ENCODE measurements around the gene NHSL1.

NHSL1 gene

DNA sequence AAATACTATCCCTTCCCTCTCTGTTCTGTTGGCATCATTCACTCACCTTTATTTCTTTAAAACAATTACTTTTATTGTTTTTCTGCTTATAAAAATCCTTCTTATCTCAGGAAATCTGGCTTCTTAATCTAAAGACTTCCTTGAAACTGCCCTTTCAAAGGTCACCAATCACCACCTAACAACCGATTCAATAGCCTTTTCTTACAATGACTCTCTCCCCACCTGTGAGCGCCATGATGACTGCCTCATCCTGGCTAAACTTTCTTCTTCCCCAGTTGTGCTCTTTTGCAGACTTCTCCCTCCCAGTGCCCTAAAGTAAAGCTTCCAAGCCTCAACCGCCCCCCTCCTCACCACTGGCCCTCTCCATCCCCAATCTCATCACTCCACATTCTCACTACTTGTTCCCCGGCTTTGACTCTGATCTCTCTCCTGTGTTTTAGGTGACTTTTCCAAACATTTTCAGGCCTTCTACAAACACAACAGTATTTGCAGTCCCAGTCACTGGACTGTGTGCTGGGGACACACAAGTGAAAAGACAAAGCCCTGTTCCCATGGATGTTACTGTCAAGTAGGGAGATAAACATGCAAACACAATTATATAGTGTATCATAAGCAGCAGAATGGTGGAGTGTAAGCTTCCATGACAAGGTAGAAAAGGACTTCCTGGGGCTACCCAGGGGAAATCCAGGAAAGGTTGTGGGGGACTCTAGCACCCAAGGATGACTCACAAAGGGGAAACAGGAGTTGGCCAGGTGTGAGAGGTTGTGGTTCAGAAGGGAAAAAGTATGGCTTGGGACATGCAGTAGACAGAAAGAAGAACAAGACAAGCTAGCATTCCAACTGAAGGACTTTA, 12.8 kb downstream of the NHSL1 start:
- Histone ChIP-seq H3K36me3 (replicated peaks in 1 of 2; ENCODE audit: control insufficient read depth in 2 of 2, insufficient read depth in 2 of 2, low read length in 2 of 2) (peaks cover 3 to 65% of the 10 kb centered on the region in 2 donors), H4K8ac (ENCODE audit: low read depth, low read length) (no peak overlapping the region), H2BK12ac (ENCODE audit: low read length) (no peak overlapping the region), H4K91ac (ENCODE audit: low read depth, low read length, poor library complexity) (no peak overlapping the region), H2BK15ac (ENCODE audit: low read length) (no peak overlapping the region), H2BK5ac (ENCODE audit: low read length) (no peak overlapping the region), H3K27me3 (ENCODE audit: control insufficient read depth in 3 of 3, insufficient read depth in 3 of 3, low read depth in 1 of 3, low read length in 3 of 3) (no peaks in the 10 kb centered on the region), H2AK5ac (ENCODE audit: low read depth, low read length) (no peak overlapping the region), H3K23ac (ENCODE audit: low read depth, low read length, poor library complexity) (no peak overlapping the region), H2AFZ (ENCODE audit: low read length) (no peak overlapping the region), H3K4me2 (ENCODE audit: insufficient read depth, low read length, poor library complexity, severe bottlenecking) (no peak overlapping the region), H3K9me3 (replicated peaks in 1 of 2; ENCODE audit: control insufficient read depth in 2 of 2, insufficient read depth in 1 of 2, low read depth in 1 of 2, low read length in 2 of 2) (peaks cover 0 to 7% of the 10 kb centered on the region in 2 donors), H3K4me3 (ENCODE audit: low read length in 2 of 2) (no peak overlapping the region), H3K4me1 (ENCODE audit: control insufficient read depth in 2 of 2, insufficient read depth in 1 of 2, low read depth in 1 of 2, low read length in 2 of 2) (peaks cover 18 to 34% of the 10 kb centered on the region in 2 donors), H3K79me1 (ENCODE audit: low read depth, low read length) (no peaks in the 10 kb centered on the region), H2BK120ac (ENCODE audit: low read depth, low read length) (no peak overlapping the region), H3K27ac (replicated peaks; ENCODE audit: low read length) (peak overlapping the region; percentile 76), H3K9ac (ENCODE audit: low read depth, low read length, poor library complexity) (no peak overlapping the region), H3K4ac (ENCODE audit: low read length) (no peak overlapping the region), H3K18ac (ENCODE audit: low read length) (no peak overlapping the region), H3K14ac (ENCODE audit: low read length) (no peak overlapping the region)
- no CpG with 5 or more reads among the region's 4 CpGs for WGBS, 2 donors (ENCODE audit: extremely low coverage in 2 of 2, insufficient read length in 2 of 2, insufficient replicate concordance in 1 of 2)
- DNase-seq (ENCODE audit: low spot score) = no peak

DNA sequence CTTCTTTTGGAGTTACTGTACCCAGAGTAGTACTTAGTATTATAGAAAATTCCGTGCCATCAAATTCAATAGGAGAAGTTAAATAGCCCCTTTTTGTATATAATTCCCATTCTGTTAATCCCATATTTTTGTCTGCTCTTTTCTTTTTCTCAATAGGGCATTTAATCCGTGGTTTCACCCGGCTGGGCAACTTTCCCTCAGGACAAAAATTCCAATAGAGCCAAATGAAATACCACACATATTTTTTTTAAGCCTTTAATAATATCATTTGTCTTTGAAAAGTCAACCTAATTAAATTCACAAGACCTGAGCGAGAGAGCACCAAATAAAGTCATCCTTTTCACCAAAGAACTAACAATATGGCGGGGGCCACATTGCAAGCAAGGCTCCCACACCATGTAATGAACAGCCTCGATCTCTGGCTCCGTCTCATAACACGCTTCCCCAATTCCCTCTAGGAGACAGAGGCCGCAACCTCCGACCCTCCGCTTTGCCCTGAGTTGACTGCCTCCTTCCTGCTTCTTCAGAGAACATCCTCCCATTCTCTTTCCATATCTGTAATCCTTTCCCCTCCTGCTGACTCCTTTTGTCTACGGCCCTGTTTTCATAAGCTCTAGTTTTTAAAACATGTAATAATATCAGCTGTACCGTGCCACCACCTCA, 13.6 kb downstream of the NHSL1 start:
- Histone ChIP-seq H4K91ac (ENCODE audit: low read depth, low read length, poor library complexity) (no peak overlapping the region), H3K27ac (replicated peaks; ENCODE audit: low read length) (peak overlapping the region; percentile 76), H3K27me3 (ENCODE audit: control insufficient read depth in 3 of 3, insufficient read depth in 3 of 3, low read depth in 1 of 3, low read length in 3 of 3) (no peaks in the 10 kb centered on the region), H3K79me1 (ENCODE audit: low read depth, low read length) (no peaks in the 10 kb centered on the region), H2AFZ (ENCODE audit: low read length) (no peak overlapping the region), H3K14ac (ENCODE audit: low read length) (no peak overlapping the region), H3K4me1 (ENCODE audit: control insufficient read depth in 2 of 2, insufficient read depth in 1 of 2, low read depth in 1 of 2, low read length in 2 of 2) (peaks cover 18 to 31% of the 10 kb centered on the region in 2 donors), H3K4ac (ENCODE audit: low read length) (no peak overlapping the region), H3K36me3 (replicated peaks in 1 of 2; ENCODE audit: control insufficient read depth in 2 of 2, insufficient read depth in 2 of 2, low read length in 2 of 2) (peaks cover 3 to 65% of the 10 kb centered on the region in 2 donors), H3K18ac (ENCODE audit: low read length) (no peak overlapping the region), H2BK12ac (ENCODE audit: low read length) (no peak overlapping the region), H2BK15ac (ENCODE audit: low read length) (no peak overlapping the region), H3K4me2 (ENCODE audit: insufficient read depth, low read length, poor library complexity, severe bottlenecking) (no peak overlapping the region), H2AK5ac (ENCODE audit: low read depth, low read length) (no peak overlapping the region), H3K23ac (ENCODE audit: low read depth, low read length, poor library complexity) (no peak overlapping the region), H3K9ac (ENCODE audit: low read depth, low read length, poor library complexity) (no peak overlapping the region), H2BK120ac (ENCODE audit: low read depth, low read length) (no peak overlapping the region), H4K8ac (ENCODE audit: low read depth, low read length) (no peak overlapping the region), H2BK5ac (ENCODE audit: low read length) (no peak overlapping the region), H3K9me3 (replicated peaks in 1 of 2; ENCODE audit: control insufficient read depth in 2 of 2, insufficient read depth in 1 of 2, low read depth in 1 of 2, low read length in 2 of 2) (peaks cover 0 to 7% of the 10 kb centered on the region in 2 donors), H3K4me3 (ENCODE audit: low read length in 2 of 2) (no peak overlapping the region)
- DNase-seq (ENCODE audit: low spot score) = peak; percentile 54
- WGBS, 2 donors (ENCODE audit: extremely low coverage in 2 of 2, insufficient read length in 2 of 2, insufficient replicate concordance in 1 of 2) = no CpG with 5 or more reads among the region's 13 CpGs

DNA sequence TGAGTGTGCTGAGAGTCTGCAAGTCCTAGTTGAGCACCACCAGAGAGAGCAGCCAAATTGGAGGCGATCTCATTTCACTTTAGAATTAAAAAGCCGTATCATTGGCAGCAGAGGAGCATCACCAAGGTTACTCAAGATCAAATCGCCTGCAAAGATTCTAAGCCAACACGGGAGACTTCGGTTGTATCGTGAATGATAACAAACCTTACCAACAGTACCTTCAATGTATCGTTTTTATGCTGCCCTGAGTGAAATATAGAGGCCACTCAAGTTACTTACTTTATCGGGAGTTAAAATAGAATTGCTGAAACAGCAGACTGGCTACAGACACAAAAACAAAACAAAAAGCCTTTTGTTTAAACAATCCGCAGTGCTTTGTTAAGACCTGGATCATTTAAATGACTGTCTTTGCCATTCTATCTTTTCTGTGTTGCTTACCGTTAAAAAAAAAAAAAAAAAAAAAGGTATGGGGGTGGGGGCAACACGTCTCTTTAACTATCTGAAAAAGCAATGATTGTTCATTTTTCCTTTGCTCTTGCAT, 14.2 kb downstream of the NHSL1 start:
- no peak overlapping the region for H2BK120ac ChIP-seq (ENCODE audit: low read depth, low read length)
- peaks cover 18 to 31% of the 10 kb centered on the region in 2 donors for H3K4me1 ChIP-seq (ENCODE audit: control insufficient read depth in 2 of 2, insufficient read depth in 1 of 2, low read depth in 1 of 2, low read length in 2 of 2)
- H3K9me3 ChIP-seq (replicated peaks in 1 of 2; ENCODE audit: control insufficient read depth in 2 of 2, insufficient read depth in 1 of 2, low read depth in 1 of 2, low read length in 2 of 2) = peaks cover 0 to 7% of the 10 kb centered on the region in 2 donors
- no peak overlapping the region for H2BK15ac ChIP-seq (ENCODE audit: low read length)
- H4K8ac ChIP-seq (ENCODE audit: low read depth, low read length) = no peak overlapping the region
- no peak overlapping the region for H3K4me3 ChIP-seq (ENCODE audit: low read length in 2 of 2)
- H2BK12ac ChIP-seq (ENCODE audit: low read length) = no peak overlapping the region
- no peak overlapping the region for H3K9ac ChIP-seq (ENCODE audit: low read depth, low read length, poor library complexity)
- peak overlapping the region; percentile 42 for H3K4me2 ChIP-seq (ENCODE audit: insufficient read depth, low read length, poor library complexity, severe bottlenecking)
- no peaks in the 10 kb centered on the region for H3K27me3 ChIP-seq (ENCODE audit: control insufficient read depth in 3 of 3, insufficient read depth in 3 of 3, low read depth in 1 of 3, low read length in 3 of 3)
- DNase-seq (ENCODE audit: low spot score) = peak; percentile 39
- H3K27ac ChIP-seq (replicated peaks; ENCODE audit: low read length) = peak overlapping the region; percentile 76
- H4K91ac ChIP-seq (ENCODE audit: low read depth, low read length, poor library complexity) = no peak overlapping the region
- H3K18ac ChIP-seq (ENCODE audit: low read length) = no peak overlapping the region
- H2BK5ac ChIP-seq (ENCODE audit: low read length) = no peak overlapping the region
- WGBS, 2 donors (ENCODE audit: extremely low coverage in 2 of 2, insufficient read length in 2 of 2, insufficient replicate concordance in 1 of 2) = no CpG with 5 or more reads among the region's 11 CpGs
- H3K4ac ChIP-seq (ENCODE audit: low read length) = no peak overlapping the region
- no peak overlapping the region for H3K23ac ChIP-seq (ENCODE audit: low read depth, low read length, poor library complexity)
- H2AK5ac ChIP-seq (ENCODE audit: low read depth, low read length) = no peak overlapping the region
- no peaks in the 10 kb centered on the region for H3K79me1 ChIP-seq (ENCODE audit: low read depth, low read length)
- no peak overlapping the region for H2AFZ ChIP-seq (ENCODE audit: low read length)
- H3K36me3 ChIP-seq (replicated peaks in 1 of 2; ENCODE audit: control insufficient read depth in 2 of 2, insufficient read depth in 2 of 2, low read length in 2 of 2) = peaks cover 5 to 66% of the 10 kb centered on the region in 2 donors
- H3K14ac ChIP-seq (ENCODE audit: low read length) = no peak overlapping the region
